ENCODE results near the gene LMBRD1.

Gene LMBRD1

GRCh38 chr6:69624944-69625343 is 171.9 kb downstream of the LMBRD1 start:
- peak; percentile 38 for DNase-seq

All from OCI-M1 (cell line).